Superior temporal gyrus (tissue), 1 donor: Measurements from ENCODE around the gene TXNRD1.
A peak's percentile ranks its signal among the peaks of the same experiment; 100 is the strongest.
"Not testable (repeated sequence)": the region's sequence is repeated elsewhere in the genome, so short reads cannot be mapped to it uniquely, and the experiment has no call there.

Source experiments
- DNase-seq: peaks from one replicate; pipeline ENCODE4 v3.0.0-alpha.2; 2016; ENCODE audit errors: extremely low spot score

Gene TXNRD1

DNA sequence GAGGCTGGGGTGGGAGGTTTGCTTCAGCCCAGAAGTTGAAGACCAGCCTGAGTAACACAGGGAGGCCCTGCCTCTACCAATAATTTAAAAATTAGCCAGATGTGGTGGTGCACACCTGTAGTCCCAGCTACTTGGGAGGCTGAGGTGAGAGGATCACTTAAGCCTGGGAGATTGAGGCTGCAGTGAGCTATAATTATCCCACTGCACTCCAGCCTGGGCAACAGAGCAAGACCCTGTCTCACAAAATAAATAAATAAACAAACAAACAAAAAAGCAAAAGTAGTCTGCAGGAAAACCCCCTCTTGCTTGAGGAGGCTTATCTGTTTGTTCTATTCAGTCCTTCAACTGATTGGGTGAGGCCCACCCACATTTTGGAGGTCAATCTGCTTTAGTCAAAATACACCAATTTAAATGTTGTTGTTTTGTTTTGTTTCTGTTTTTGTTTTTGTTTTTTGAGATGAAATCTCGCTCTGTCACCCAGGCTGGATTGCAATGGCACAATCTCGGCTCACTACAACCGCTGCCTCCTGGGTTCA, 24.9 kb upstream of the TXNRD1 start:
- no peak for DNase-seq

DNA sequence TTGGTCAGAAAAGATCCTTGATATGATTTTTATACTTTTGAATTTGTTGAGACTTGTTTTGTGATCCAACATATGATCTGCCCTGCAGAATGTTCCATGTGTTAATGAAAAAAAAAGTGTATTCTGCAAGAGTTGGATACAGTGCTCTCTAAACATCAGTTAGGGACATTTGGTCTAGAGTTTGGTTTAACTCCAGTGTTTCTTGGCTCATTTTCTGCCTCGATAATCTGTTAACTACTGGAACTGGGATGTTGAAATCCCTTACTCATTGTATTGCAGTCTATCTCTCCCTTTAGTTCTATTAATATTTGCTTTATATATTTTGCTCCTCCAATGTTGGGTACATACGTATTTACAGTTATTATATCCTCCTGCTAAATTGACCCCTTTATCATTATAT, 18.3 kb upstream of the TXNRD1 start:
- no peak for DNase-seq

DNA sequence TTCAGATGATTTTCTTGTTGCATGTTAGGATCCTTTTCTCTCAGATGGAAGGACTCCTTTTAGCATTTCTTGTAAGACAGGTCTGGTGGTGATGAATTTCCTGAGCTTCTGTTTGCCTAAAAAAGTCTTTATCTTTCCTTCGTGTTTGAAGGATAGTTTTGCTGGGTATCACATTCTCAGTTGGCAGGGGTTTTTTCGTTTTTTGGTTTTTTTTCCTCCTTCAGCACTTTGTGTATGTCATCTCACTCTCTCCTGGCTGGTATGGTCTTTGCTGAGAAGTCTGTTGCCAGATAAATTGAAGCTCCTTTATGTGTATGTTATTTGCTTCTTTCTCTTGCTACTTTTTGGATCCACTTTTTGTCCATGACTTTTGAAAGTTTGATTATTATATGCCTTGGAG, 15.6 kb upstream of the TXNRD1 start:
- no peak for DNase-seq

DNA sequence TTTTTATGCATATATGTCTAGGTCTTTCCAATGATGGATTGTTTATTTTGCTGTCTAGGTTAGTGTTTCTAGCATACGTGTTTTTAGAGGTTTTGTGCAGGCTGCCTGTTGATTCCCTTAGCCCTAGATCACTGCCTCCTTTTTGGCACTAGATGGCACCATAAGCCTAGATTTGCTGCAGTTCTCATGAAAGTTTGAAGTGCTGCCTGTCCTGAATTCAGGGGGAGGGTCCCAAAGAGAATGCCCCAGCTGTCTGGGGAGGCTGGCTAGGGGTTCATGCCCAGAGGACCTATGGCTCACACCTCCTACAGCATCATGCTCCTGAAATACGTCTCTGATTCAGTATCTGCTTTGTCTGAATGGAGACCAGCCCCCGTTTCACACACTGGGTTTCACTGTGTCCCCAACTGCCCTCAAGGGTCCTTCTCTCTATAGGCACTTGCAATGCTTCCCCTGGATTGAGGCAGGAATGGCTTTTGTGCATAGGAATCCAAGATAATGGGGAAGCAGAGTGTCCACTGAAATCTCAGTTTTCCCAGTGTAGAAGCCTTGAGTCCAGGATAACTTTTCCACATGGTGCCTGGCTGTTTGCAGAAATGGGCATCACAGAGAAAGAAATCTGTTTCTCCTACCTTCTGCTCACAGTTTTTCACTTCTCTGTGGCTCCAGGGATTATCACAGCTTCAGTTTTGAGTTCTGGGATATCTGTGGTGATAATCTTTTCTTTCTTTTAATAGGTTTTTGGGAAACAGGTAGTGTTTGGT, 14.2 kb upstream of the TXNRD1 start:
- peak; percentile 79 for DNase-seq

DNA sequence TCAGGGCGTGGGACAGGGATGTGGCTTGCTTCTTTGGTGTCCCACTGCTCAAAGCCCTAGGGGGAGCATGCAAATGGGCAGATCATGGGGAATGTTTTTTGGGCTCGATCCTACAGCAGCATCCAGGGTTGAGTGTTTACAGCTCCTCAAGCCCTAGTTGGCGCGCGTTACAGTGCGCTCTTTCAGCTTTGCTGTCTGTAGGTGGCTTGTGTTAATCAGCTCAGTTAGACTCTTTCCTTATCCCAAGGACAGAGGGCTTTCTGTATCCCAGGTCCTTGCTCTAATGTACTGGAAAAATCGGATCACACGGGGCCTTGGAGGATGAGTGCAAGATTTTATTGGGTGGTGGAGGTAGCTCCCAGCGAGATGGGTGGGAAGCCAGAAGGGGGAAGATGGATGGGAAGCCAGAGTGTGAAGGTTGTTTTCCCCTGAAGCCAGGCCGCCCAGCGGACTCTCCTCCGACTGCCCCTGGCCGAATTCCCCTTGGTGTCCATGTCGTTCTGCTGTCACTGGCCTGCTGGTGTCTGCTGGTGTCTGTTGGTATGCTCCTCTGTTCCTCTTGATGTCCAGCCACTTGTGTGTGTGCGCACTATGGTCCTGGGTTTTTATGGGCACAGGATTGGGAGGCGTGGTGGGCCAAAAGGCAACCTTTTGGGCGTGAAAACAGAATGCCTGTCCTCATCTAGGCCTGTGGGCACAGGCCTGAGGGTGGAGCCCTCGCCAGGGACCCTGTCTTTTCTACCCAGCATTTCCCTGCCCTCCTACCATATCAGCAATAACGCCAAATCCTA, 10.7 kb upstream of the TXNRD1 start:
- DNase-seq: no peak

DNA sequence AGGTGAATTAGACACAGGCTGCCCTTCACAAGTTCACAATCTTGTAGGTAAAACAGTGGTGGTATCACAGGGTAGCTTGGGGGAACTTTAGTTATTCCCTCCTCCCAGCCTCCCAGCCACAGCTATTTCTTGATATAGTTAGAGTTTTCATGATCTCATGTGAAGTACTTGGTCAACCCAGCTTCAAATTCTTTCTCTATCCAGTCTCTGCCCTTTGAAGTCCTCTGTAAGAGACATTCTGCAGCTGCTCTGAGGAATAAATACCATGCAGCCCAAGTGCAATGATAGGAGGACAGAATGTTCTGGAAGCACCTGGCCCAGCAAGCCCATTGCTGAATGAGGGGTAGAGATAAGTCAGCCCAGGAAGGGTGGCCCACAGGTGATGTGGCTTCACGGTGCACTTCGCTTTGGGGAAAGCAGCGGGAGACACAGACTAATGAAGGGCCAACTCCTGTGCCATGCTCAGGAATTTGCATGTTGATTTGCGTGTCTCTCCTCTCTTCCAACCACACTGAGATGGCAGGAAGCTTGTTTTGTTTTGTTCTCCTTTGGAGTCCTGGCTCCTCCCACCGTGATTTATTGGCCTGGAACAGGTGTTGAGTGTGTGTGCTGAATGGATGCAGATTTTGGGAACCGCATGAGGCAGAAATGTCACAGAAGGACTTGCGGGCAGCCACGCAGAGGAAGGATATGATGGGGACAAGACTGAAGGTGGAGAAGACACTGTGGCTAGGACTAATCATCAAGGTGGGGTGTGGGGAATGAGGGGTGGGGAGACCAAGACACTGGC, 8.0 kb upstream of the TXNRD1 start:
- no peak for DNase-seq

DNA sequence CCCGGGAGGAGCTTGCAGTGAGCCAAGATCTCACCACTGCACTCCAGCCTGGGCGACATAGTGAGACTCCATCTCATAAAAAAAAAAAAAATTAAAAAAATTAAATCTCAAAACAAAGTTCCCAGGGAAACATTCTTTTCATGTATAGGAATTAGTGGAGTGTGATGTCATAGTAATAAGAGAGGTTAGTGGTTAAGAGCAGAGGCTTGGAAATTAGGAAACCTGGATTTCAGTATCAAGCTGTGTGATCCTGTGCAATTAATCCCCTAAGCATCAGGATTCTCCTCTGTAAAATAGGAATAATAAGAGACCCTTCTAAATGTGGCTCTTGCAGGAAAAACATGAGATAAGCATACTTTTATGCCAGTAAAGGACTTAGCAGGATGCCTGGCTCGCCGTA, 3.1 kb upstream of the TXNRD1 start:
- DNase-seq: no peak

DNA sequence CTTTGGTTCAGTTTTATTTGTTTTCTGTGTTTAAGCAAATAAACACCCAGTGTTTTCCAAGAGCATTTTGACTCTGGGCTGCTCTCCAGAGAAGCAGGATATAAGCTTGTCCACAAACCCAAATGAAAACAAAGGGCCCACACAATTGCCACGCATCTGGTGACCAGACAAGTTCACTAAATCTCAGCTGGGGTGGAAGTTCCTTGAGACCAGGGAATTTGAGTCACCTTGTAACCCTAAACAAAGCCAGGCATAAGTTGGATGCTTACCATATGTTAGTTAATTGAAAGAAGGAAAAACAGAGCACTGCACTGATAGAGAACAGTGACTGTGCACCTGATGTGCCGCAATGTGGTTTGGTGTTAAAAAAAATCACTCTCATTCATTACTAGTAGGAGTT, 1.6 kb upstream of the TXNRD1 start:
- no peak for DNase-seq

DNA sequence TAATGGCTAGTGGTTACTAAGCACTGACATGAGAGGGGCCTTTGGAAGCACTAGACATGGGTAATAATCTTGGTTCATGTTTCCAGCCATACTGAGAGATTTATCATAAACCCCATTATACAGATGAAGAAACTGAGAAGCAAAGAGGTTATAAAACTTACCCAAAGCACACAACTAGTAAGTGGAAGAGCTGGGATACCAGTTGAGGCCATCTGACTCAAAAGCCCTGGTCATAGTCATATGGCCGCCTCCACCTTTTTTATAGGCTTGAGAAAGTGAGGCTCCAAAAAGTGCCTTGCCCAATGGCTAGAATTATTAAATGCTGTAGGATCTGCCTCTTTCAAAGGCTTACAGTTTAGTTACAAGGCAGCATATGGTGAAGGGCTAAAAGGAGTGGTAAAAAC, 944 bp downstream of the TXNRD1 start:
- no peak for DNase-seq

DNA sequence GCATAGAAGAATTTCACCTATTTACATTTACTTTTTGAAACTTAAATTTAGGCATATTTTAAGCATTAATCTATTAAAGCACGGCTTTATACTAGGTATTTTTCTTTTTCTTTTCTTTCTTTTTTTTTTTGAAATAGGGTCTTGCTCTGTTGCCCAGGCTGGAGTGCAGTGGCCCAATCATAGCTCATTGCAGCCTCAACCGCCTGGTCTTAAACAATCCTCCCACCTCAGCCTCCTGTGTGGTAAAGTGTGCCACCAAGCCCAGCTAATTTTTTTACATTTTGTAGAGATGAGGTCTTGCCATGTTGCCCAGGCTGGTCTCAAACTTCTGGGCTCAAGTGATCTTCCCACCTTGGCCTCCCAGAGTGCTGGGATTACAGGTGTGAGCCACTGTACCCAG, 2.9 kb downstream of the TXNRD1 start:
- DNase-seq: not testable (repeated sequence)

DNA sequence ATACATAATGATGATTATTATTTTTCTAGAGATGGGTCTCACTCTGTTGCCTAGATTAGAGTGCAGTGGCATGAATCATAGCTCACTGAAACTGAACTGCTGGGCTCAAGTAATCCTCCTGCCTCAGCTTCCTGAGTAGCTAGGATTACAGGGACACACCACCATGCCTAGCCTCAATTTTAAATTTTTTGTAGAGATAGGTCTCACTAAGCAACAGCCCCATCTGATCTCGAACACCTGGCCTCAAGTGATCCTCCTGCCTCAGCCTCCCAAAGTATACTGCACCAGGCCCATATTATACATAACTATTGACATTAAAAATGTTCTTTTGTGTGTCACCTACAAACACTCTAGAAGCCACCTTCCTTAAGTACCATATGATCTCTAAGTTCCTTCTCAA, 3.4 kb downstream of the TXNRD1 start:
- DNase-seq: no peak

DNA sequence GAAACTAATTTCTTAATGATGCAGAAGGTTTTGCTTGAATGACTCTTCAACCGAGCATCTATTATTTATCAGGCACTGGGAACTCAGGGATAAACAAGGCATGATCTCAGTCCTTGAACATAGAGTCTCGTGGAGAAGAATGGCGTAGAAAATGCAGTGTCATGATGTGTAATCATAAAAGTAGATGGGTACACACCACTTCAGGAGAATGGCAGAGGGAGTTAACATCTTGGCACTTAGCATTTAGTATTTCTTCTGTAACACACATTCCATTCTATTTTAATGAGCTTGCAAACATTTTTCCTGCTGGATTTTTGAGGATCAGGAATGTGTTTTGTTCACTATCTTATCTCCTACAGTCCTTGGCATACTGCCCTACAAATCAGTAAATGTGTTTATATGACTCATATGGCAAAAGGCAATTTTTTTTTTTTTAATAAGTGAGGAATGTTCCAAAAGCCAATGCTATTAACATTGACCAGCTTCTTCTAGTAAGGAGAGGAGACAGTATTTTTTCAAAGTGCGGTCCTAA, 3.8 kb downstream of the TXNRD1 start:
- peak; percentile 32 for DNase-seq

DNA sequence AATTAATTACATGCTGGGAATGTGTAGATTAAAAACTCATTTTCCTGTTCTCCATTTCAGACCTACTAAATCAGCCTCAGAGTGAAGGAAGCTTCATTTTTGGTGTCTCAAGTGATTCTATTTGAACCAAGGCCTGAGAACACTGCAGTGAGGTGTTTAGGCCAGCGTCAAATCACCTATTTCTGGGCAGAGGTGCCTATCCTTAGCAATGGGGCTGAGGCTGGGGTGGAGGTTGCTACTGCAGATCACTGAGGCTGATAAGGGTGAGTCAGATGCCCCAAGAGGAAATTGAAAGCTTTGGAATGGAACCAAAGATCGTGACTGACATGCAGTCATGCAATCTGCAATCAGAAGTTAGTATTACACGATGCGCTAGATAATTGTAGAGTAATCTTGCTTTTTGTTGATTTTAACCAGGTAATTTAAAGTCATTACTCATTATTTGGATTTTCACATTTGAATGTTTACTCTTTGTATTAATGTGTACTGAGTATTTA, 4.4 kb downstream of the TXNRD1 start:
- DNase-seq: no peak

DNA sequence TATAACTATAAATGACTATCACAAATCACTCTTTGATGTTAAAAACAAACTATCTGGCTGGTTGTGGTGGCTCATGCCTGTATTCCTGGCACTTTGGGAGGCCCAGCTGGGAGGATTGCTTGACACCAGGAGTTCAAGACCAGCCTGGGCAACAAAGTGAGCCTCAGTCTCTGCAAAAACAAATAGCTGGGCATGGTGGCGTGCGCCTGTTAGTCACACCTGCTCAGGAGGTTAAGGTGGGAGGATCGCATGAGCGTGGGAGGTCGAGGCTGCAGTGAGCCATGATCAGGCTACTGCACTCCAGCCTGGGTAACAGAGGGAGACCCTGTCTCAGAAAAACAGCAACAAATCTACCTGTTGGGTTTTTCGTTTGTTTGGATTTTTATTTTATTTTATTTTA, 5.4 kb downstream of the TXNRD1 start:
- DNase-seq: no peak

DNA sequence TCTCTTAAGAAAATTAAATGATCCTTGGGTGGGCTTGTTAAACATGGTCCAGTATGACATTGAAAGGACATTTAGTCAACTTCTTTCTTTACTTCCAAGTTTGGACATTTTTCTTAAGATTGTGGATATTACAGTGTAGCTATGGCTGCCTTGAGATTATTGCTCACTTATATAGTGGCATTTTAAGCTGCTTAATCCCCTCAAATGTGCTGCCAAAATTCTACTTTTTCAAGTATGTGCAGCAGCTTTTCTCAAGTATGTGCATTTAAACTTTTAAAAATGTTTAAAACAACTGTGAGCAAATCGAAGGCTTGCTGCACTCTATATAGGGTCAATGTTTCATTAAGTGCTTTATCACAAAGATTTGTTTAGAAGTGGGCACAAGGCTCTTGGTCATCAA, 7.4 kb downstream of the TXNRD1 start:
- no peak for DNase-seq

DNA sequence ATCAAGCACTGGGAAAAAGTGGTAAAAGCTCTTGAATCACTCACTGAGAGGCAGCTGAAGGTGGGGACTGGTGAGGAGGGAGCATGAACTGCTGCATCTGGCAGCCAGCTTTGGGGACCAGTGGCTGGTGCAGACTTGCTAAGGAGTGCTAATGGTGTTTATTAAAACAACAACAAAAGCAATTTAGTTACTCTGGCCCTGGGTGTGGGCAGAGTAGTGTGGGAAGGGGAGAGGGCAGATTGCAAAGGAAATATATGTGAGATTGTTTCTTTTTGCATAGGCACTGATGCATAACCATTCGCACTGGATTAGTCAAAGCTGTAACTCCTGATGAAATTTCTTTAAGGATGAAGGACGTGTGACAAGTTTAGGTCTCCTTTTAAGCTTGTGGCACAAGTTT, 8.1 kb downstream of the TXNRD1 start:
- no peak for DNase-seq

DNA sequence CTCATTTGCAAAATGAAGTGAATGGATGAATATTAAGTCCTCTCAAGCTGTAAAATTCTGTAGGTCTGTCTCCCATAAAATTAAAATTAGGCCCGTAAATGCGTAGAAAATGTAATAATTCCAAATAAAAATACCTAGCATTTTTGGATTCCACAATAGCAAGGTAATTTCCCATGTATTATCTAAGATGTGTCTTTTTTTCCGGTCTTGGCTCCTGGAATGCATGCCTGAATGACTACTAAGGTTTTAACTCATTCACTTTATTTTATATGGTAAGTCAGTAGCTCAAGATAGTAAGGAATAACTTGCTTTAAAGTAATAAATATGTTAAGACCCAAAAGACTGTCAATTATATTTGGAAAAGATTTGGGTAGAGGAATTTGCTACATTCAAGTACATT, 11.1 kb downstream of the TXNRD1 start:
- no peak for DNase-seq

DNA sequence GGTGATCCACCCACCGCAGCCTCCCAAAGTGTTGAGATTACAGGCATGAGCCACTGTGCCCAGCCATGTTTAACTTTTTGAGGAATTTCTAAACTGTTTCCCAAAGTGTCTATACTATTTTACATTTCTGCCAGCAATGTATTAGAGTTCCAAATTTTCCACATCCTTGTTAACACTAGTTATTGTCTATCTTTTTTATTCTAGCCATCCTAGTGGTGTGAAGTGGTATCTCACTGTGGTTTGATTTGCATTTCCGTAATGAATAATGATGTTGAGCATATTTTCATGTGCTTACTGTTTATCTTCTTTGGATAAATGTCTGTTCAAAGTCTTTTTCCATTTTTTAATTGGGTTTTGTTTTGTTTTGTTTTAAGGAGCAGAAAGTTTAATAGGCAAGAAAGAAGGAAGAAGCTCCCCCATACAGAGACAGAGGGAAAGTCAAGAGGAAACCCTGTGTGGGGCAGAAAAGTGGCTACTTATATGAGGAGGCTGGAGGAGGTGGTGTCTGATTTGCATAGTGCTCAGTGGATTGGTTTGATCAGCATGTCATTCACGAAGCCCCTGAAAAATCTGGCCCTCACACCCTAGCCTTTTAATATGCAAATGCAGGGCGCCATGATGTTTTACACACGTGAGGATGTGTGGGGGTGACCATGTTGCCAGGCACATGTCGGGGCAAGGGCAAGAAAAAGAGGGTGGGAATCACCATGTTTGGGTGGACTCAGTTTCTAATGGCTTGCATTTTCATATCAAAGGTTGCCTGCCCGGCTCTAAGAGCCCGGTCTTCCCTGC, 14.9 kb downstream of the TXNRD1 start:
- no peak for DNase-seq

DNA sequence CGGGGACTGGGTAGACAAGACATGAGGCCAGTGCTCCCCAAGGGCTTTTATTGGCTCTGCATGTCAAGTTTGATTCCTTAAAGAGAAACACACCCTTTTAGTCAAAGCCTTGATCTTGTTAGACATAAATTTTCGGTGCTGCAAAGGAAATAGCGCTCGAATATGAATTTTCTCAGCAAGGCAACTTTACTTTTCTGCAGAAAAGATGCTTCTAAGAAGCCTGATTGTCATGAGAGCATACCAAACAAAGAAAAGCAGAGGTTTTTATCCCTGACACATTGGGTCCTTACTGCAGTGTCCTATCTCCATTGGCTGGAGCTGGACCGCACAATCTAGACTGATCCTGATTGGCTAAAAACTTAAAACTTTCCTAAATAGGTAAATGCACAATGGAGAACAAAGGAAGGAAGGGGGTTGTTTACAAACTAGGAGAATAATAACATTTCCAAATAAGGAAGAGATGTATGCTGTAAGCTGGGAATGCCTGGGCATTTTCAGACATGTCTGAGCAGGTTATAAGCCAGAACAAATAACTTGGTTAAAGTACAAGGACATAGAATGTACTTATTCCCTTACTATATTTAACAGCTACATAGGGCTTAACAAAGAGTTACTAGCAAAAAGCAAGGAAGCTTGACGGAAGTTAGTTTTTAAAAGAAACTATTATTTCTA, 17.2 kb downstream of the TXNRD1 start:
- DNase-seq: no peak

DNA sequence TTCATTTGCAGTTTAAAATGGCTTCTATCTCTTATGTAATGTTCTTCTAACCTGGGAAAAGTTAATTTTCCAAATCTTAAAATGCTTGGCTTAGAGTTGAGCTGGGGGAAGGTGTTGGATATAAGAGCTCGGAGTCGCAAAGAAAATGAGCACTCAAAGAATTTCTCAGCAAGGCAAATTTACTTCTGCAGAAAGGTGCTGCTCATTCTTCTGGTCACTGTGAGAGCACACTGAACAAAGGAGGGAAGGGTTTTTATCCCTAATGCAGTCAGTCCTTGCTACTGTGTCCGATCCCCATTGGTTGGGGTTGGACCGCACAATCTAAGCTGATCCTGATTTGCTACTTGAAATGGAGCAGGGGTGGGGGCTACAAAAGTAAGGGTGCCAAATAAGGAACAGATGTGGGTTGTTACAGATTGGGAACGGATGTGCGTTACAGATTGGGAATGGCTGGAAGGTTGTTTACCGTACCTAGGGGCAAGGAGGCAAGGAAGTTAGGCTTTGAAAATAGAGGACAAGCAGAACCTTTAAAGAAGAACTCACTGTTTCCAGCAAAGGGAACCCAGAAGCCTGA, 19.4 kb downstream of the TXNRD1 start:
- no peak for DNase-seq
